ENCODE measurements around the gene NOCT. TPM values are rescaled to one million over a fixed set of nuclear protein-coding genes. Genes with fewer than 3 reads are reported as not detected.
"Not testable (repeated sequence)": the region's sequence is repeated elsewhere in the genome, so short reads cannot be mapped to it uniquely, and the experiment has no call there.

The NOCT gene
- total RNA-seq, 1 donor from 2014 or later, result 4.8 TPM

- intact Hi-C loops (cut with DNase I), result no loop called here
- no peaks in the 10 kb centered on the region for H3K9me3 ChIP-seq
- H3K4me1 ChIP-seq, result peaks cover 4% of the 10 kb centered on the region
- no peak for ATAC-seq
- H3K36me3 ChIP-seq, result peaks cover 37% of the 10 kb centered on the region
- TF ChIP-seq, protein P1, sequence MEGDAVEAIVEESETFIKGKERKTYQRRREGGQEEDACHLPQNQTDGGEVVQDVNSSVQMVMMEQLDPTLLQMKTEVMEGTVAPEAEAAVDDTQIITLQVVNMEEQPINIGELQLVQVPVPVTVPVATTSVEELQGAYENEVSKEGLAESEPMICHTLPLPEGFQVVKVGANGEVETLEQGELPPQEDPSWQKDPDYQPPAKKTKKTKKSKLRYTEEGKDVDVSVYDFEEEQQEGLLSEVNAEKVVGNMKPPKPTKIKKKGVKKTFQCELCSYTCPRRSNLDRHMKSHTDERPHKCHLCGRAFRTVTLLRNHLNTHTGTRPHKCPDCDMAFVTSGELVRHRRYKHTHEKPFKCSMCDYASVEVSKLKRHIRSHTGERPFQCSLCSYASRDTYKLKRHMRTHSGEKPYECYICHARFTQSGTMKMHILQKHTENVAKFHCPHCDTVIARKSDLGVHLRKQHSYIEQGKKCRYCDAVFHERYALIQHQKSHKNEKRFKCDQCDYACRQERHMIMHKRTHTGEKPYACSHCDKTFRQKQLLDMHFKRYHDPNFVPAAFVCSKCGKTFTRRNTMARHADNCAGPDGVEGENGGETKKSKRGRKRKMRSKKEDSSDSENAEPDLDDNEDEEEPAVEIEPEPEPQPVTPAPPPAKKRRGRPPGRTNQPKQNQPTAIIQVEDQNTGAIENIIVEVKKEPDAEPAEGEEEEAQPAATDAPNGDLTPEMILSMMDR (IDR thresholded peaks at IDR 0.05), result no peak
- no peak overlapping the region for H3K4me3 ChIP-seq
- H3K27ac ChIP-seq, result no peak overlapping the region
- no peaks in the 10 kb centered on the region for H3K27me3 ChIP-seq
- no peak for DNase-seq
These were observed 28.7 kb downstream of the NOCT start for GRCh38 chr4:139044291-139044690.

GRCh38 chr4:139048026-139048425, 32.4 kb downstream of the NOCT start:
- TF ChIP-seq, protein P1 (IDR thresholded peaks at IDR 0.05), result no peak
- Histone ChIP-seq H3K9me3 (no peaks in the 10 kb centered on the region), H3K4me3 (no peak overlapping the region), H3K4me1 (peaks cover 2% of the 10 kb centered on the region), H3K27me3 (no peaks in the 10 kb centered on the region), H3K36me3 (peaks cover 60% of the 10 kb centered on the region), H3K27ac (no peak overlapping the region)
- ATAC-seq (no peak), DNase-seq (no peak)
- intact Hi-C loops (cut with DNase I), result no loop called here

GRCh38 chr4:139050446-139050845, 34.9 kb downstream of the NOCT start:
- Histone ChIP-seq H3K36me3 (peaks cover 69% of the 10 kb centered on the region), H3K27me3 (no peaks in the 10 kb centered on the region)

DNA sequence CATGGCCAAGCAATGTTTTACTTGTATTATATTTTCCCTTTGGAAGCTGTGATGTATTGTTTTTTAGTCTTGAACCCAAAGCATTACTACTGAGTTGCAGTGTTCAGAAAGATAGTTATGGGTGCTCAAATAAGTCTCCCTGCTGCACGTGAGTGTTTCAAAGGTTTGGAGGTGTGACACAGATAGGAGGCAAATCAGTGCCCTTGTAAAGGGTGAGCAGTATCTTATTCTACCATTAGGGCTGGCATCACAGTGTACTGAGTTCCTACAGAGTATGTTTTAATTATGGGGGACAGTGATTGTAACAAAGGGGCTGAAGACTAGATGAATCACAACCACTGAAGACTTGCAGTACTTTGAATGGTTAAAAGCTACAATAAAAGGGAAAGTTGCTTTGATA, 38.3 kb downstream of the NOCT start:
- intact Hi-C loops (cut with DNase I), result no loop called here
- H3K27ac ChIP-seq, result no peak overlapping the region
- DNase-seq (no peak), ATAC-seq (no peak)
- peaks cover 73% of the 10 kb centered on the region for H3K36me3 ChIP-seq
- H3K4me1 ChIP-seq, result peaks cover 4% of the 10 kb centered on the region
- H3K27me3 ChIP-seq, result no peaks in the 10 kb centered on the region
- H3K9me3 ChIP-seq, result no peaks in the 10 kb centered on the region
- no peak overlapping the region for H3K4me3 ChIP-seq
- TF ChIP-seq, protein P1 (IDR thresholded peaks at IDR 0.05), result no peak

More at GRCh38 chr4:139050446-139050845, 34.9 kb downstream of the NOCT start:
- Histone ChIP-seq H3K4me1 (peaks cover 4% of the 10 kb centered on the region), H3K4me3 (no peak overlapping the region), H3K27ac (no peak overlapping the region), H3K9me3 (no peaks in the 10 kb centered on the region)
- TF ChIP-seq, protein P1 (IDR thresholded peaks at IDR 0.05), result no peak
- DNase-seq (no peak), ATAC-seq (no peak)
- intact Hi-C loops (cut with DNase I), result no loop called here

DNA sequence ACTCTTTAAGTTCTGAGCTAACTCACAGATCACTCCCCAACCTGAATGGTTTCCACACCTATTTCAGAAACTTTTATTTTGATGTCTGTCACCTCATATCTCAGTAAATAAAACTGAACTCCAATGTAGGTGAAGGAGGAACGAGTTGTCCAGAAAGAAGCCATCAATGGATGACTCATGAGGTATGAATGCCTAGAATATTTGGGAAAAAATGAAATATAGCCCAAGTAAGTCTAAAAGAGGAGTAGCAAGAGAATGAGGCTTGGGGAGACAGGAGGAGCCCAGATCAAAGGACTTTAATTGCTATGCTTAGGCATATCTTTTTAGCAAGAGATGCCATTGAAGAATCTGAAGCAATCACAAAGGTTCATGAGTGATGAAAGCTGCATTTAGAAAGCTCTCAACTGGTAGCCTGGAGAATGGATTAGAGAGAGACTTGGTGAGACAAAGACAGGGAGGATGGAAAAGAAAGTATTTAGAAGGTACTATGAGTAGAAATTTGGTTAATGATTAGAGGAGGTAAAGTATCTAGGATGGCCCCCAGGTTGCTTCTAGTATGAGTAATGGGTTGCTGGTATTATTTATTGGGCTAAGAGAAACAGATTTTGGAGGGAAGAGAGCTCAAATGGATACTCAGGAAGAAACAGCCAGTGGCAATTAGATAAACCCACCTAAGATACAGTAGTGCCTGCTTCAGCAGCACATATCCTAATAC, 39.4 kb downstream of the NOCT start:
- H3K9me3 ChIP-seq, result no peaks in the 10 kb centered on the region

GRCh38 chr4:139059026-139059425, 43.4 kb downstream of the NOCT start:
- ATAC-seq; intact Hi-C loops (cut with DNase I); H3K4me3 ChIP-seq; H3K27ac ChIP-seq; H3K4me1 ChIP-seq; H3K27me3 ChIP-seq; DNase-seq; H3K9me3 ChIP-seq: not testable (repeated sequence)
- peaks cover 91% of the 10 kb centered on the region for H3K36me3 ChIP-seq

More for the DNA sequence above, 39.4 kb downstream of the NOCT start:
- intact Hi-C loops (cut with DNase I), result no loop called here
- TF ChIP-seq, protein P1 (IDR thresholded peaks at IDR 0.05), result no peak
- Histone ChIP-seq H3K27me3 (no peaks in the 10 kb centered on the region), H3K27ac (no peak overlapping the region), H3K4me1 (peaks cover 4% of the 10 kb centered on the region), H3K36me3 (peaks cover 78% of the 10 kb centered on the region), H3K4me3 (no peak overlapping the region)
- DNase-seq, result no peak
- ATAC-seq, result no peak
